SK-N-SH (cell line): ENCODE data around the gene HEY2.

Experiments used
- CHD2 ChIP-seq: fragments of 150-350 bp; IDR thresholded peaks from 2 replicates; pipeline ENCODE4 v1.6.1; 2018; ENCODE audit warnings: low read length; ENCODE audit not compliant: partially characterized antibody
- CTCF ChIP-seq: fragments of 200-600 bp; sonication (generic); IDR thresholded peaks from 2 replicates; pipeline ENCODE4 v1.6.1; 2017; ENCODE audit warnings: antibody characterized with exemption, mild to moderate bottlenecking, moderate library complexity
- EZH2phosphoT487 ChIP-seq: fragments of 200-600 bp; sonication (generic); IDR thresholded peaks from 2 replicates; pipeline ENCODE4 v1.6.1; 2017; ENCODE audit warnings: low read depth, mixed run types, mild to moderate bottlenecking, antibody characterized with exemption, moderate library complexity, borderline replicate concordance
- FOXJ3 ChIP-seq: sonication (generic); formaldehyde crosslinking; IDR thresholded peaks from 2 replicates; pipeline ENCODE4 v1.5.1; 2020; ENCODE audit warnings: mild to moderate bottlenecking, missing genetic modification reagents
- GABPA ChIP-seq: IDR thresholded peaks from 2 replicates; pipeline ENCODE4 v1.4.0; 2012; ENCODE audit warnings: low read depth, mild to moderate bottlenecking
- POLR2AphosphoS5 ChIP-seq: IDR thresholded peaks from 2 replicates; pipeline ENCODE4 v1.6.1; 2012; ENCODE audit warnings: low read depth, low read length
- RAD21 ChIP-seq: IDR thresholded peaks from 2 replicates; pipeline ENCODE4 v1.6.1; 2012; ENCODE audit warnings: mild to moderate bottlenecking, low read length
- RFX5 ChIP-seq: IDR thresholded peaks from 2 replicates; pipeline ENCODE4 v1.6.1; 2012; ENCODE audit warnings: mild to moderate bottlenecking, improper control_type of control experiment, low read length
- TAF1 ChIP-seq: IDR thresholded peaks from 2 replicates; pipeline ENCODE4 v1.6.1; 2012; ENCODE audit warnings: low read depth, mild to moderate bottlenecking, low read length, moderate library complexity, borderline replicate concordance
- USF1 ChIP-seq: IDR thresholded peaks from 2 replicates; pipeline ENCODE4 v1.4.0; 2012; ENCODE audit warnings: low read depth, borderline replicate concordance
- YY1 ChIP-seq: IDR thresholded peaks from 2 replicates; pipeline ENCODE4 v1.4.0; 2012; ENCODE audit warnings: low read depth, mild to moderate bottlenecking
- ZBTB33 ChIP-seq: IDR thresholded peaks from 2 replicates; pipeline ENCODE4 v1.4.0; 2012; ENCODE audit warnings: low read depth, borderline replicate concordance
- TF ChIP-seq, protein P1 (sequence below): IDR thresholded peaks from 2 replicates; pipeline ENCODE4; 2012
- TF ChIP-seq, protein P2 (sequence below): IDR thresholded peaks from 2 replicates; pipeline ENCODE4 v1.4.0; 2012; ENCODE audit warnings: low read depth

DNA sequence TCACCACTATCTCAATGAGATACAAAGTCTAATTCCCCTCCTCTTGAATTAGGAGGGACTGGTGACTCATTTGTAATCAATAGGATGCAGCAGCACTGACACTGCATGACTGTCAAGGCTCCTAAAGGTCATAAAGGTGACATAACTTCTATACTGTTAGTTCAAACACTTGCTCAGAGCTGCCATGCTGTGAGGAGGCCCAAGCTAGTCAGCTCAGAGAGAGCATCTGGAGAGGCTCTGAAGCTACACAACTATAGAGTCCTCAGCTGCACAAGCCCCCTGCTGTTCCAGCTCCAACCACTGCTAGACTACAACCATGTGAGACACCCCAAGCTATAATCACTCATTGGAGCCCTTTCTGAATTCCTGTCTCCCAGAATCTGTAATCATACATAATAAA lies 17.0 kb upstream of the HEY2 start:
- TF ChIP-seq CTCF (no peak), YY1 (no peak), EZH2phosphoT487 (no peak), GABPA (no peak), ZBTB33 (no peak), CHD2 (no peak), TAF1 (no peak), RFX5 (no peak), RAD21 (no peak), USF1 (no peak), FOXJ3 (CRISPR knock-in tag) (no peak), POLR2AphosphoS5 (no peak)
- TF ChIP-seq, protein P1, sequence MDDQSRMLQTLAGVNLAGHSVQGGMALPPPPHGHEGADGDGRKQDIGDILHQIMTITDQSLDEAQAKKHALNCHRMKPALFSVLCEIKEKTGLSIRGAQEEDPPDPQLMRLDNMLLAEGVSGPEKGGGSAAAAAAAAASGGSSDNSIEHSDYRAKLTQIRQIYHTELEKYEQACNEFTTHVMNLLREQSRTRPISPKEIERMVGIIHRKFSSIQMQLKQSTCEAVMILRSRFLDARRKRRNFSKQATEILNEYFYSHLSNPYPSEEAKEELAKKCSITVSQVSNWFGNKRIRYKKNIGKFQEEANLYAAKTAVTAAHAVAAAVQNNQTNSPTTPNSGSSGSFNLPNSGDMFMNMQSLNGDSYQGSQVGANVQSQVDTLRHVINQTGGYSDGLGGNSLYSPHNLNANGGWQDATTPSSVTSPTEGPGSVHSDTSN: no peak
- TF ChIP-seq, protein P2, sequence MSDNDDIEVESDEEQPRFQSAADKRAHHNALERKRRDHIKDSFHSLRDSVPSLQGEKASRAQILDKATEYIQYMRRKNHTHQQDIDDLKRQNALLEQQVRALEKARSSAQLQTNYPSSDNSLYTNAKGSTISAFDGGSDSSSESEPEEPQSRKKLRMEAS: no peak
